GM13976 (cell line): ENCODE data around the gene TRPV3.

Experiments used
- DNase-seq: peaks from one replicate; pipeline ENCODE4 v3.0.0; 2012; ENCODE audit warnings: low spot score
- in situ Hi-C: fragments of 300-500 bp; cut with MboI; formaldehyde crosslinking; loops from one replicate; pipeline ENCODE4 v1.12.0; 2022; ENCODE audit warnings: low sequenced_read_pairs, mixed read lengths, inconsistent platforms; ENCODE audit not compliant: unreplicated experiment
- TF ChIP-seq, protein P1 (sequence below): IDR thresholded peaks from 2 replicates; pipeline ENCODE4 v1.5.1; 2012; ENCODE audit warnings: borderline replicate concordance, mild to moderate bottlenecking; ENCODE audit not compliant: insufficient read depth; ENCODE audit errors: extremely low read depth, missing control alignments, control extremely low read depth

Gene TRPV3

DNA sequence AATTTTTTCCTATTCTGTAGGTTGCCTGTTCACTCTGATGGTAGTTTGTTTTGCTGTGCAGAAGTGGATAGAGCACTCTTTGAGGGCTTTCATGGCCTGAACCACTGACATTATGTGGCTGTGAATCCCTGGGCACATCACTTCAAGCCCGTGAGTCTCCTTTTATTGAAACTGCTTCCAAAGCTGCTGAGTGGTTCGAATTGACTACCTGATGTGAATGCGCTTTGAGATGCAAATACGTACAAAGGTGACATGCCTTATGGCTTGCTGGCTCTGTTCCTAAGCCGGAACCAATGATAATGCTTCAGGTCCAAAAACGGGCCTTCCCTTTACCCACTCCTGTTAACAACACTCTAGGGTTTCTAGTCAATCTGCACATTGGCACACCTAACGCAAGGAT lies 47.5 kb downstream of the TRPV3 start:
- in situ Hi-C loops: no loop called here
- TF ChIP-seq, protein P1, sequence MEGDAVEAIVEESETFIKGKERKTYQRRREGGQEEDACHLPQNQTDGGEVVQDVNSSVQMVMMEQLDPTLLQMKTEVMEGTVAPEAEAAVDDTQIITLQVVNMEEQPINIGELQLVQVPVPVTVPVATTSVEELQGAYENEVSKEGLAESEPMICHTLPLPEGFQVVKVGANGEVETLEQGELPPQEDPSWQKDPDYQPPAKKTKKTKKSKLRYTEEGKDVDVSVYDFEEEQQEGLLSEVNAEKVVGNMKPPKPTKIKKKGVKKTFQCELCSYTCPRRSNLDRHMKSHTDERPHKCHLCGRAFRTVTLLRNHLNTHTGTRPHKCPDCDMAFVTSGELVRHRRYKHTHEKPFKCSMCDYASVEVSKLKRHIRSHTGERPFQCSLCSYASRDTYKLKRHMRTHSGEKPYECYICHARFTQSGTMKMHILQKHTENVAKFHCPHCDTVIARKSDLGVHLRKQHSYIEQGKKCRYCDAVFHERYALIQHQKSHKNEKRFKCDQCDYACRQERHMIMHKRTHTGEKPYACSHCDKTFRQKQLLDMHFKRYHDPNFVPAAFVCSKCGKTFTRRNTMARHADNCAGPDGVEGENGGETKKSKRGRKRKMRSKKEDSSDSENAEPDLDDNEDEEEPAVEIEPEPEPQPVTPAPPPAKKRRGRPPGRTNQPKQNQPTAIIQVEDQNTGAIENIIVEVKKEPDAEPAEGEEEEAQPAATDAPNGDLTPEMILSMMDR: no peak
- DNase-seq: no peak

DNA sequence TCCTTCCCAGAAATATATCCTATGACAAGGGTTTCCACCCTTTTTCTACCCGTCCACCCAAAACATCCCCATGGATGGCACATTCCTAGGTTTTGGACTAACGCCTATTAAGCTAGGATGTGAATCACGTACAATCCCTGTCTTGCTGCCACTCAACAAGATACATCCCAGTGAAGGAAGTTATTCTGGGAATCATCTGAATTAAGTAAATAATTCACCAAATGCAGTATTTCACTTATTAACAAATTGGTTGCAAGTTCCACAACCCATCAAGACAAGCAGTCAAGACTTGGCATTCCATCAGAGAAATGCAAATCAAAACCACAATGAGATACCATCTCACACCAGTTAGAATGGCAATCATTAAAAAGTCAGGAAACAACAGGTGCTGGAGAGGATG lies 49.7 kb downstream of the TRPV3 start:
- TF ChIP-seq, protein P1: no peak
- no peak for DNase-seq
- in situ Hi-C loops: no loop called here

DNA sequence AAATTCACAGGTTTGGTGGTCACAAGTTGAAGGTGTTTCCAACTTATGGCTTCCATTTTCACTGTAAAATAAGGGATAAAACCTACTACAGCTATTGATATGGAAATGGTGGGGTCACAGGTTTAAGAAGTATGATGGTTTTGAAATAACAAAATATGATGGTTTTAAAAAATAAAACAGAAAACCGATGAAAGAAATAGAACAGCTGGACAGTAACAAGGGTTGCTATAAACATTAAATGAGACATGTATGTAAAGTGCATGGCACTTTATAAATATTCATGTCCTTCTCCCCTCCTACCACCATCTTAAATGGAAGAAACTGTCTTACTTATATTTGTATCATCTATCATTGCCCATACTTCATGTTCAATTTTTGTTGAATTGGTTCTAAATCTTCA lies 50.5 kb downstream of the TRPV3 start:
- TF ChIP-seq, protein P1: no peak
- in situ Hi-C loops: no loop called here

DNA sequence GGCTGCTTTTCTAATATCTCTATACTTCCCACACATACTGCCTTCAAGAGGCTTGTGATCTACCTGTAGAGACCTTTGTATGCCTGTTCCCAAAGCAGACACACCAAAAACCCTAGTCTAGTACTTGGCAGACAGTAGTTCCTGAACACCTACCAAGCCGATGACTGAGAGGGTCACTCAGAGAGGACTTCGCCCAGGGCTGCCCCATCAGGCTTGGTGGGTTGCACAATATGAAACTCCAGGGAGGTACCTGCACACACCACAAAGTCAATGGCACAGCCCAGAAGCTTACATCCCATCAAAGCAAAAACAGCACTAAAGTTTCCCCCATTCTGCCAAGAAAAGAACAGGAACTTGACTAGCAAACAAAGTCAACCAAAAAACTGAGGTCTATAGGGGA lies 51.6 kb downstream of the TRPV3 start:
- in situ Hi-C loops: no loop called here
- TF ChIP-seq, protein P1: no peak
- DNase-seq: no peak

More for the DNA sequence above, 50.5 kb downstream of the TRPV3 start:
- no peak for DNase-seq

DNA sequence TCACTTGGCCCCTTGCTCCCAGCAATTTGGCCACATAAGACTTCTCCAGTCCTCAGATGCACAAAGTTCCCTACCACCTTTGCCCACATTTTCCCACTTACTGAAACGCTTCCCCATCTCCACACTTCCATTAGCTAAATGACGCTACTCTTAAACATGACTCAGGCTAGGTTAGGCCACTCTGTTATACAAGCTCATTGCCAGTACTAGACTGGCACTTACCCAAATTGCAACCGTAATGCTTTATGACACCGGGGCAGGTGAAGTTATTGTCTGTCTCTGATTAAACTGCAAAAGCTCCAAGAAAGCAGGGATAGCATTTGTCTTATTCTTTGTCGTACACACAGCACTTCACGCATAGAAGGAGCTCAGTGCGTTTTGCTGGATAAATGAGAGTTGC lies 52.6 kb downstream of the TRPV3 start:
- DNase-seq: no peak
- in situ Hi-C loops: no loop called here
- TF ChIP-seq, protein P1: no peak

DNA sequence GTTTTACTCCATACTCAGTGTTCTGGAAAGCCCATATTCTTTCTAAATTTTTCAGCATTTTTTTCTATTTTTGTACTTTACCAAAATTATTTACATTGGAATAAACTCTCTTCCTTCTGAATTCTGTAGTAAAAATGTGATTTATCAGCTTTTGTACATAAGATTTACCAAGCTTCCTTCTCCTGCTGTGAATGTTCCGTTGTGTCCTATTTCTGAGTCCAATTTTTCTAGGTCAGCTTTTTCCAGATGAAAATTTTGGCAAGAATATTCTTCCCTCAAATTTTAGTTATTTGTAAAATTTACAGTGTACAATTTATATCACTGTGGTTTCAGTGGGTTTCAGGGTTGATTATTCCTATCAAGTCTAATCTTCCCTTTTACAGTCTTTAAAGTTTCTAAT lies 54.3 kb downstream of the TRPV3 start:
- DNase-seq: no peak
- TF ChIP-seq, protein P1: no peak

DNA sequence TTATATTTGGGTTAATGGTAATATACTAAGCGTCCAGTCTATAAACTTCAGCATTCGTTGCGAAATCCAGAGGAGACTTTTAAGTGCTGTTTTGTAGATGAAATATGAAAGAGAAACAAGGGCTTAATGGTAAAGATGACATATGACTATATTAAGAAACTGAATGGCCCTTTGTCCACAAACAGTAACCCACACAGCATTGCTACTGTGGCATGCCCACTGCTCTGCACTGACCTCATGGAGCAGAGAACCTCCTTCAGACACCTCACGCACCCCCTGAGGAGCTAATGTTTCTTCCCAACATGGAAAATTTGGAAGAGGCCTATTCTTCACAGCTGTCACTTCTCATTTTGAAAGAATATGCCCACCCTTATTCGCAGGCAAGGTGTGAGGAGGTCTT lies 55.1 kb downstream of the TRPV3 start:
- TF ChIP-seq, protein P1: no peak
- no peak for DNase-seq
- in situ Hi-C loops: no loop called here

More for the DNA sequence above, 54.3 kb downstream of the TRPV3 start:
- in situ Hi-C loops: no loop called here
